Lower leg skin (tissue), 4 donors: ENCODE results near the gene FAAH. TPM values are rescaled to one million over a fixed set of nuclear protein-coding genes. Genes with fewer than 3 reads are reported as not detected.

Experiments
- DNase-seq, 2 donors: peaks; one replicate each; pipeline ENCODE4 v3.0.0-alpha.2; 2019; ENCODE audit warnings: low spot score in 2 of 2
- H3K4me3 ChIP-seq: fragments of 200-600 bp; sonication (generic); 2 replicates; pipeline ENCODE4 v1.5.1; 2017; ENCODE audit warnings: mild to moderate bottlenecking, low read depth; ENCODE audit not compliant: poor library complexity, severe bottlenecking
- POLR2A ChIP-seq, 2 donors: fragments of 450-650 bp; IDR thresholded peaks; one replicate each; pipeline ENCODE4 v1.6.1; 2016 to 2017; ENCODE audit warnings: antibody characterized with exemption in 2 of 2, mild to moderate bottlenecking in 1 of 2, moderate library complexity in 1 of 2
- WGBS, 2 donors: methylation state at CpG; one replicate each; pipeline ENCODE4 v1.1.5; 2018; 5-methylcytosine and 5-hydroxymethylcytosine counted together
- intact Hi-C: fragments of 100-400 bp; cut with DNase I; formaldehyde crosslinking; loops from one replicate; pipeline ENCODE4 v1.15.0; 2023; ENCODE audit warnings: low total_unique reads
- total RNA-seq, 4 donors: library from RNA; depleted of rRNA; stranded (reverse); fragments of >200 nt; gene quantifications; one replicate each; pipeline ENCODE4 v1.1.0, GENCODE V29; 2016
- TF ChIP-seq, protein P1 (sequence below), 3 donors: fragments of 450-650 bp; IDR thresholded peaks; one replicate each; pipeline ENCODE4 v1.5.1; 2016; ENCODE audit warnings: antibody characterized with exemption in 3 of 3, mild to moderate bottlenecking in 3 of 3, moderate library complexity in 2 of 3

The FAAH gene
- total RNA-seq, 4 donors from 2014 or later: 26.3 to 30.7 (median 28.4) TPM

GRCh38 chr1:46456411-46456963 is 62.4 kb downstream of the FAAH start:
- no peak overlapping the region for H3K4me3 ChIP-seq
- intact Hi-C loops: no loop called here
- TF ChIP-seq, protein P1, sequence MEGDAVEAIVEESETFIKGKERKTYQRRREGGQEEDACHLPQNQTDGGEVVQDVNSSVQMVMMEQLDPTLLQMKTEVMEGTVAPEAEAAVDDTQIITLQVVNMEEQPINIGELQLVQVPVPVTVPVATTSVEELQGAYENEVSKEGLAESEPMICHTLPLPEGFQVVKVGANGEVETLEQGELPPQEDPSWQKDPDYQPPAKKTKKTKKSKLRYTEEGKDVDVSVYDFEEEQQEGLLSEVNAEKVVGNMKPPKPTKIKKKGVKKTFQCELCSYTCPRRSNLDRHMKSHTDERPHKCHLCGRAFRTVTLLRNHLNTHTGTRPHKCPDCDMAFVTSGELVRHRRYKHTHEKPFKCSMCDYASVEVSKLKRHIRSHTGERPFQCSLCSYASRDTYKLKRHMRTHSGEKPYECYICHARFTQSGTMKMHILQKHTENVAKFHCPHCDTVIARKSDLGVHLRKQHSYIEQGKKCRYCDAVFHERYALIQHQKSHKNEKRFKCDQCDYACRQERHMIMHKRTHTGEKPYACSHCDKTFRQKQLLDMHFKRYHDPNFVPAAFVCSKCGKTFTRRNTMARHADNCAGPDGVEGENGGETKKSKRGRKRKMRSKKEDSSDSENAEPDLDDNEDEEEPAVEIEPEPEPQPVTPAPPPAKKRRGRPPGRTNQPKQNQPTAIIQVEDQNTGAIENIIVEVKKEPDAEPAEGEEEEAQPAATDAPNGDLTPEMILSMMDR (IDR thresholded peaks at IDR 0.05): no peak
- no peak for TF ChIP-seq POLR2A (IDR thresholded peaks at IDR 0.05)
- DNase-seq: no peak
- 57 to 85% methylated on average over 5 of the region's 5 CpGs for WGBS, 2 donors

- intact Hi-C loops: no loop called here
- no peak for DNase-seq
- H3K4me3 ChIP-seq: no peak overlapping the region
- TF ChIP-seq, protein P1 (IDR thresholded peaks at IDR 0.05): no peak
- no peak for TF ChIP-seq POLR2A (IDR thresholded peaks at IDR 0.05)
- WGBS, 2 donors: 92 to 95% methylated on average over 6 of the region's 6 CpGs
These were observed 63.1 kb downstream of the FAAH start for GRCh38 chr1:46457178-46457577.

DNA sequence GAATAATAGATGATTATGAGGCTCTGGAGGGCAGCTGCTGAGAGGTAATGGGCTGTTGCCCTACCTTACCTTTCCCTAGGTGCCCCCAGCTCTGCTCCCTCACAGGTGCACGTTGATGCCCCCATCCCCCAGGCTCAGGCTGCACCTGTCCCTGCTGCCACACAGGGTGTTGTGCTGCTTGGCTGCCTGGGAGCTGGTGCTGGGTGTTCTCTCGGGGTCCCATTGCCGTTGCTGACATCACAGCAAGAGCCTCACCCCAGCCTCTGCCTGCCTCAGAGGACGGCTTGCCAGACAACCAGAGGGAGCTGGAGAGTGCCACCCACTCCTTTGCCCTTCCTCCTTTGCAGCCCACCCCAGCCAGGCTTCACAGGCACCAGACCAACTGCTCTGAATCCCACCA is 64.1 kb downstream of the FAAH start:
- H3K4me3 ChIP-seq: no peak overlapping the region
- TF ChIP-seq, protein P1 (IDR thresholded peaks at IDR 0.05): no peak
- TF ChIP-seq POLR2A (IDR thresholded peaks at IDR 0.05): no peak
- no peak for DNase-seq
- 56 to 64% methylated on average over 4 of the region's 4 CpGs for WGBS, 2 donors
- intact Hi-C loops: no loop called here

DNA sequence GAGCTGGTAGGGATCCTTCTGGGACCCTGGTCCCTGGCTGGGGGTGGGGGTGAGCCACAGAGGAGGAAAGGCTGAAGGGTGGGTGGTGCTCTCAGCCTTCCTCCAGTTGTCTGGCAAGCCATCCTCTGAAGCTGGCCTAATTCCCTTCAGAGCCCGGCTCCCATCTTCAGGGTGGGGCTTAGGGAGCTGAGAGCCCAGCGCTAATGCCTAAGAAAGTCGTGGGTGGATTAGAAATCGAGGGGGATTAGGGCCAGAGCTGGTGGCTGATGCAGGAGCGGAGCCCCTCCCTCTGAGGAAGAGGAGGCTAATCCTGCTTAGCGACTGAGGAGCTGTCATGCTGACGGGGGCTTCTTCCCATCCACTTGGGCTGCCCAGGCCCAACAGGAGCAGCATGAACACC is 64.7 kb downstream of the FAAH start:
- no peak for DNase-seq
- intact Hi-C loops: no loop called here
- WGBS, 2 donors: 61 to 72% methylated on average over 7 of the region's 7 CpGs
- TF ChIP-seq, protein P1 (IDR thresholded peaks at IDR 0.05): no peak
- TF ChIP-seq POLR2A (IDR thresholded peaks at IDR 0.05): no peak
- no peak overlapping the region for H3K4me3 ChIP-seq

GRCh38 chr1:46459315-46459714 is 65.2 kb downstream of the FAAH start:
- 82 to 96% methylated on average over 6 to 8 of the region's 8 CpGs for WGBS, 2 donors
- H3K4me3 ChIP-seq: no peak overlapping the region
- TF ChIP-seq, protein P1 (IDR thresholded peaks at IDR 0.05): no peak
- no peak for TF ChIP-seq POLR2A (IDR thresholded peaks at IDR 0.05)
- intact Hi-C loops: no loop called here
- no peak for DNase-seq
